Measurements from ENCODE around the gene UQCRC1.

DNA sequence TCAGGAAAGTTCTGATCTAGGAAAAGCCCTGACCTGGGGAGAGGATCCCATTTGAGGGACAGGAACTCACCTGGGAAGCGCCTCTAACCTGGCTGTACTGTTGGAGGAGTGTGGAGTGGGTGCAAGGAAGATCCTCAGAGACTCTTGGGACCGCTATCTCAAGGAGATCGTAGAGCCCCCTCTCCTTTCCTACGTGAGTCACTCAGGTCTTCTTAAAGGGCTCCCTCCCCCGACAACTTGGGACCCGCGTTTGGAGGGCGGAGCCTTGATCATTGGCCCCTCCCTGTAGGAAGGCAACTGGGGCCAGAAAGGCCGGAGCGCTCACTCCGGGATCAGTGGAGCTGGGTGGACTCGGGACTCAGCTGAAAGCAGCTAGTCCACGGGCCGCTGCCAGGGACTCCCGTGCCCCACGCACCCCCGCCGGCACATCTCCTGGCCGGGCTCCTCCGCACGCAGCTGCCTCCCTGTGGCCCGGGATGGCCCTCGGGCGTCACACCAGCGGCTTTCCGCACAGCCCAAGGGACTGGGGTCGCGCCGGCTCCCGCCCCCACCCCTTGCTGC, 25.3 kb upstream of the UQCRC1 start:
- TF ChIP-seq, protein P1, sequence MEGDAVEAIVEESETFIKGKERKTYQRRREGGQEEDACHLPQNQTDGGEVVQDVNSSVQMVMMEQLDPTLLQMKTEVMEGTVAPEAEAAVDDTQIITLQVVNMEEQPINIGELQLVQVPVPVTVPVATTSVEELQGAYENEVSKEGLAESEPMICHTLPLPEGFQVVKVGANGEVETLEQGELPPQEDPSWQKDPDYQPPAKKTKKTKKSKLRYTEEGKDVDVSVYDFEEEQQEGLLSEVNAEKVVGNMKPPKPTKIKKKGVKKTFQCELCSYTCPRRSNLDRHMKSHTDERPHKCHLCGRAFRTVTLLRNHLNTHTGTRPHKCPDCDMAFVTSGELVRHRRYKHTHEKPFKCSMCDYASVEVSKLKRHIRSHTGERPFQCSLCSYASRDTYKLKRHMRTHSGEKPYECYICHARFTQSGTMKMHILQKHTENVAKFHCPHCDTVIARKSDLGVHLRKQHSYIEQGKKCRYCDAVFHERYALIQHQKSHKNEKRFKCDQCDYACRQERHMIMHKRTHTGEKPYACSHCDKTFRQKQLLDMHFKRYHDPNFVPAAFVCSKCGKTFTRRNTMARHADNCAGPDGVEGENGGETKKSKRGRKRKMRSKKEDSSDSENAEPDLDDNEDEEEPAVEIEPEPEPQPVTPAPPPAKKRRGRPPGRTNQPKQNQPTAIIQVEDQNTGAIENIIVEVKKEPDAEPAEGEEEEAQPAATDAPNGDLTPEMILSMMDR (IDR thresholded peaks at IDR 0.05; ENCODE audit: insufficient read depth, low read depth, low read length) = no peak
- no peak for TF ChIP-seq EZH2 (IDR thresholded peaks at IDR 0.05; ENCODE audit: insufficient read depth, low read length)

Measured in astrocyte (in vitro differentiated cells and primary cell).